HCT116 (cell line): ENCODE data around the gene GIMAP5. TPM values are rescaled to one million over a fixed set of nuclear protein-coding genes. Genes with fewer than 3 reads are reported as not detected.

Experiments
- ATAC-seq: fragments of 200-7000 bp; cut with Tn5 transposase; 2 replicates; pipeline ENCODE4 v1.9.1; 2020; ENCODE audit warnings: mild to moderate bottlenecking, moderate library complexity
- BruUV-seq: library from RNA; stranded (reverse); fragments of 400-500 nt; replicated peaks from 2 replicates; lab custom pipeline; 2021; lab: Mats Ljungman, UMichigan
- CTCF ChIA-PET: fragments of 300-600 bp; sonication (Branson Sonifier 250); formaldehyde crosslinking; loops from one replicate; lab custom pipeline; 2021; ENCODE audit warnings: antibody characterized with exemption; lab: Charles Lee
- POLR2A ChIA-PET: fragments of 300-600, 350-600 bp; sonication (Branson Sonifier 250); formaldehyde crosslinking; loops from one replicate; lab custom pipeline; 2021; ENCODE audit warnings: antibody characterized with exemption; lab: Charles Lee
- RAD21 ChIA-PET, 2 experiments: fragments of 300-600 bp; sonication (Branson Sonifier 250); formaldehyde crosslinking; loops; one replicate each; lab custom pipeline; 2023; ENCODE audit warnings: low total read pairs in 2 of 2; ENCODE audit not compliant: uncharacterized antibody in 2 of 2, unreplicated experiment in 2 of 2, low non-redundant PET in 1 of 2; lab: Charles Lee
- DNase-seq: peaks from one replicate; pipeline ENCODE4 v3.0.0-alpha.2; 2010; ENCODE audit warnings: low read depth, low spot score
- H2AFZ ChIP-seq: fragments of 200-600 bp; shearing (Covaris generic), sonication (generic); 2 replicates; pipeline ENCODE4 v1.6.1; 2017; ENCODE audit warnings: low read depth, mixed run types, mixed read lengths, antibody characterized with exemption, low read length; ENCODE audit not compliant: poor library complexity, severe bottlenecking
- H3K27ac ChIP-seq: 2 replicates; pipeline ENCODE4 v1.5.1; 2012; ENCODE audit warnings: low read depth, low read length
- H3K27me3 ChIP-seq: fragments of 200-600 bp; sonication (generic); 2 replicates; pipeline ENCODE4 v1.6.1; 2016; ENCODE audit warnings: mixed run types, low read length, mixed read lengths; ENCODE audit not compliant: insufficient read depth
- H3K36me3 ChIP-seq, 2 experiments: fragments of 200-500 bp in 1 of 2; fragments of 200-600 bp in 1 of 2; sonication (Bioruptor generic) in 1 of 2; sonication (generic) in 1 of 2; 2 replicates each; pipeline versions ENCODE4 v1.5.1 to v1.6.1; 2014 to 2016; ENCODE audit warnings: low read length in 2 of 2, inconsistent platforms in 1 of 2, mixed read lengths in 1 of 2, mixed run types in 1 of 2; ENCODE audit not compliant: insufficient read depth in 2 of 2, control insufficient read depth in 1 of 2
- H3K4me1 ChIP-seq, 2 experiments: fragments of 200-600 bp in 1 of 2; sonication (generic) in 1 of 2; 2 replicates each; pipeline versions ENCODE4 v1.5.1 to v1.6.1; 2012 to 2017; ENCODE audit warnings: low read length in 2 of 2, inconsistent platforms in 1 of 2, mild to moderate bottlenecking in 1 of 2, mixed read lengths in 1 of 2, mixed run types in 1 of 2, moderate library complexity in 1 of 2; ENCODE audit not compliant: insufficient read depth in 2 of 2, control insufficient read depth in 1 of 2
- H3K4me2 ChIP-seq: fragments of 200-600 bp; sonication (generic); 2 replicates; pipeline ENCODE4 v1.6.1; 2017; ENCODE audit warnings: mixed run types, low read length, mixed read lengths
- H3K4me3 ChIP-seq, 2 experiments: fragments of 200-600 bp in 1 of 2; sonication (generic) in 1 of 2; replicated peaks in 1 of 2; 2 replicates each; pipeline ENCODE4 v1.5.1; 2011 to 2016; ENCODE audit warnings: low read length in 2 of 2, control low read depth in 1 of 2, low read depth in 1 of 2, mild to moderate bottlenecking in 1 of 2, mixed read lengths in 1 of 2, mixed run types in 1 of 2
- H3K79me2 ChIP-seq: fragments of 200-600 bp; sonication (generic); 2 replicates; pipeline ENCODE4 v1.6.1; 2017; ENCODE audit warnings: mild to moderate bottlenecking, mixed run types, low read length, moderate library complexity, mixed read lengths; ENCODE audit not compliant: insufficient read depth
- H3K9ac ChIP-seq: fragments of 200-600 bp; sonication (generic); 2 replicates; pipeline ENCODE4 v1.6.1; 2016; ENCODE audit warnings: low read length, mixed read lengths
- H3K9me2 ChIP-seq: fragments of 200-600 bp; sonication (generic), shearing (Covaris generic); 2 replicates; pipeline ENCODE4 v1.6.1; 2017; ENCODE audit warnings: mixed run types, mild to moderate bottlenecking, moderate library complexity; ENCODE audit not compliant: insufficient read depth
- H3K9me3 ChIP-seq, 2 experiments: fragments of 200-500 bp in 1 of 2; fragments of 200-600 bp in 1 of 2; sonication (Bioruptor generic) in 1 of 2; sonication (generic) in 1 of 2; 2 replicates each; pipeline ENCODE4 v1.6.1; 2014 to 2017; ENCODE audit warnings: low read length in 2 of 2, mixed read lengths in 2 of 2, inconsistent platforms in 1 of 2, low read depth in 1 of 2, mild to moderate bottlenecking in 1 of 2, mixed run types in 1 of 2, moderate library complexity in 1 of 2; ENCODE audit not compliant: control insufficient read depth in 1 of 2, insufficient read depth in 1 of 2
- H4K20me1 ChIP-seq: fragments of 200-600 bp; sonication (generic), shearing (Covaris generic); 2 replicates; pipeline ENCODE4 v1.6.1; 2017; ENCODE audit warnings: mixed run types, mild to moderate bottlenecking, moderate library complexity; ENCODE audit not compliant: insufficient read depth
- ATF3 ChIP-seq: IDR thresholded peaks from 2 replicates; pipeline ENCODE4 v1.6.1; 2012
- CBX3 ChIP-seq: IDR thresholded peaks from 2 replicates; pipeline ENCODE4 v1.6.1; 2012; ENCODE audit warnings: low read depth
- CEBPB ChIP-seq: IDR thresholded peaks from 2 replicates; pipeline ENCODE4 v1.6.1; 2012; ENCODE audit warnings: low read depth
- CTCF ChIP-seq, 3 experiments: fragments of 200-600 bp in 1 of 3; sonication (generic) in 1 of 3; IDR thresholded peaks in 2 of 3; conservative IDR thresholded peaks in 1 of 3; 2 replicates each; pipeline ENCODE4 v1.5.1; 2012 to 2017; ENCODE audit warnings: low read depth in 2 of 3, low read length in 2 of 3, antibody characterized with exemption in 1 of 3, borderline replicate concordance in 1 of 3, control low read depth in 1 of 3, mild to moderate bottlenecking in 1 of 3, mixed read lengths in 1 of 3, mixed run types in 1 of 3, moderate library complexity in 1 of 3; ENCODE audit not compliant: insufficient read depth in 1 of 3
- EZH2 ChIP-seq: fragments of 200-600 bp; sonication (generic); IDR thresholded peaks from 2 replicates; pipeline ENCODE4 v1.6.1; 2017; ENCODE audit warnings: antibody characterized with exemption, mixed run types
- EZH2phosphoT487 ChIP-seq: fragments of 200-600 bp; IDR thresholded peaks from 2 replicates; pipeline ENCODE4 v1.6.1; 2018; ENCODE audit warnings: antibody characterized with exemption, borderline replicate concordance
- JUND ChIP-seq: IDR thresholded peaks from 2 replicates; pipeline ENCODE4 v1.6.1; 2012
- POLR2AphosphoS5 ChIP-seq: IDR thresholded peaks from 2 replicates; pipeline ENCODE4 v1.6.1; 2011; ENCODE audit warnings: mild to moderate bottlenecking, low read depth, low read length, moderate library complexity
- RAD21 ChIP-seq: IDR thresholded peaks from 2 replicates; pipeline ENCODE4 v1.6.1; 2012; ENCODE audit warnings: low read depth, mild to moderate bottlenecking
- SP1 ChIP-seq: IDR thresholded peaks from 2 replicates; pipeline ENCODE4 v1.6.1; 2012; ENCODE audit warnings: low read depth
- TCF7L2 ChIP-seq: IDR thresholded peaks from 2 replicates; pipeline ENCODE4 v1.7.0; 2011; ENCODE audit warnings: borderline replicate concordance, inconsistent platforms; ENCODE audit not compliant: insufficient read depth, insufficient read length; ENCODE audit errors: extremely low read depth
- YY1 ChIP-seq: IDR thresholded peaks from 2 replicates; pipeline ENCODE4 v1.6.1; 2011; ENCODE audit warnings: low read length, low read depth, moderate library complexity, mild to moderate bottlenecking; ENCODE audit not compliant: insufficient replicate concordance; ENCODE audit errors: extremely low read depth
- ZNF274 ChIP-seq: fragments of 200-500 bp; sonication (Bioruptor generic); IDR thresholded peaks from 2 replicates; pipeline ENCODE4 v1.6.1; 2014; ENCODE audit warnings: mild to moderate bottlenecking, low read depth, low read length, inconsistent platforms
- intact Hi-C: fragments of 100-400 bp; cut with micrococcal nuclease; formaldehyde crosslinking; loops from 2 replicates; pipeline ENCODE4 v1.10.0; 2022
- total RNA-seq: library from RNA; stranded (reverse); gene quantifications from one replicate; pipeline ENCODE4 v1.2.1, GENCODE V29; 2021; ENCODE audit not compliant: unreplicated experiment
- TF ChIP-seq, protein P1 (sequence below): IDR thresholded peaks from 2 replicates; pipeline ENCODE4 v1.6.1; 2011; ENCODE audit warnings: mild to moderate bottlenecking, low read length, moderate library complexity; ENCODE audit not compliant: insufficient replicate concordance; ENCODE audit errors: extremely low read depth
- TF ChIP-seq, protein P2 (sequence below): IDR thresholded peaks from 2 replicates; pipeline ENCODE4 v1.6.1; 2012; ENCODE audit warnings: low read depth

GIMAP5 gene
- total RNA-seq, 1 experiment from 2014 or later, result 0.57 TPM

GRCh38 chr7:150755473-150756099 is 18.4 kb downstream of the GIMAP5 start:
- no peak overlapping the region for H3K4me2 ChIP-seq
- no peak overlapping the region for H3K27ac ChIP-seq
- ChIA-PET CTCF (no interaction called here), POLR2A (no interaction called here), RAD21 (no interaction called here)
- no peaks in the 10 kb centered on the region for H3K9me2 ChIP-seq
- peaks cover 9% of the 10 kb centered on the region for H3K27me3 ChIP-seq
- H3K4me3 ChIP-seq, result no peak overlapping the region
- no TSS peak for BruUV-seq
- no peaks in the 10 kb centered on the region for H3K4me1 ChIP-seq
- no peaks in the 10 kb centered on the region; the same call in 1 of the 2 replicates for H4K20me1 ChIP-seq
- no peak for TF ChIP-seq TCF7L2
- TF ChIP-seq YY1, result no peak
- TF ChIP-seq ZNF274, result no peak
- TF ChIP-seq ATF3, result no peak
- TF ChIP-seq CTCF (IDR thresholded peaks at IDR 0.05 in 2 of 3, conservative IDR thresholded peaks at IDR 0.05 in 1 of 3; ENCODE audit: borderline replicate concordance in 1 of 3, insufficient read depth in 1 of 3, low read depth in 2 of 3, low read length in 2 of 3), result no peak
- TF ChIP-seq POLR2AphosphoS5, result no peak
- no peak for TF ChIP-seq CBX3
- TF ChIP-seq EZH2phosphoT487, result no peak
- TF ChIP-seq, protein P1, sequence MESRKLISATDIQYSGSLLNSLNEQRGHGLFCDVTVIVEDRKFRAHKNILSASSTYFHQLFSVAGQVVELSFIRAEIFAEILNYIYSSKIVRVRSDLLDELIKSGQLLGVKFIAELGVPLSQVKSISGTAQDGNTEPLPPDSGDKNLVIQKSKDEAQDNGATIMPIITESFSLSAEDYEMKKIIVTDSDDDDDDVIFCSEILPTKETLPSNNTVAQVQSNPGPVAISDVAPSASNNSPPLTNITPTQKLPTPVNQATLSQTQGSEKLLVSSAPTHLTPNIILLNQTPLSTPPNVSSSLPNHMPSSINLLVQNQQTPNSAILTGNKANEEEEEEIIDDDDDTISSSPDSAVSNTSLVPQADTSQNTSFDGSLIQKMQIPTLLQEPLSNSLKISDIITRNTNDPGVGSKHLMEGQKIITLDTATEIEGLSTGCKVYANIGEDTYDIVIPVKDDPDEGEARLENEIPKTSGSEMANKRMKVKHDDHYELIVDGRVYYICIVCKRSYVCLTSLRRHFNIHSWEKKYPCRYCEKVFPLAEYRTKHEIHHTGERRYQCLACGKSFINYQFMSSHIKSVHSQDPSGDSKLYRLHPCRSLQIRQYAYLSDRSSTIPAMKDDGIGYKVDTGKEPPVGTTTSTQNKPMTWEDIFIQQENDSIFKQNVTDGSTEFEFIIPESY, result no peak
- no peak for TF ChIP-seq RAD21
- no peak for TF ChIP-seq CEBPB
- TF ChIP-seq, protein P2, sequence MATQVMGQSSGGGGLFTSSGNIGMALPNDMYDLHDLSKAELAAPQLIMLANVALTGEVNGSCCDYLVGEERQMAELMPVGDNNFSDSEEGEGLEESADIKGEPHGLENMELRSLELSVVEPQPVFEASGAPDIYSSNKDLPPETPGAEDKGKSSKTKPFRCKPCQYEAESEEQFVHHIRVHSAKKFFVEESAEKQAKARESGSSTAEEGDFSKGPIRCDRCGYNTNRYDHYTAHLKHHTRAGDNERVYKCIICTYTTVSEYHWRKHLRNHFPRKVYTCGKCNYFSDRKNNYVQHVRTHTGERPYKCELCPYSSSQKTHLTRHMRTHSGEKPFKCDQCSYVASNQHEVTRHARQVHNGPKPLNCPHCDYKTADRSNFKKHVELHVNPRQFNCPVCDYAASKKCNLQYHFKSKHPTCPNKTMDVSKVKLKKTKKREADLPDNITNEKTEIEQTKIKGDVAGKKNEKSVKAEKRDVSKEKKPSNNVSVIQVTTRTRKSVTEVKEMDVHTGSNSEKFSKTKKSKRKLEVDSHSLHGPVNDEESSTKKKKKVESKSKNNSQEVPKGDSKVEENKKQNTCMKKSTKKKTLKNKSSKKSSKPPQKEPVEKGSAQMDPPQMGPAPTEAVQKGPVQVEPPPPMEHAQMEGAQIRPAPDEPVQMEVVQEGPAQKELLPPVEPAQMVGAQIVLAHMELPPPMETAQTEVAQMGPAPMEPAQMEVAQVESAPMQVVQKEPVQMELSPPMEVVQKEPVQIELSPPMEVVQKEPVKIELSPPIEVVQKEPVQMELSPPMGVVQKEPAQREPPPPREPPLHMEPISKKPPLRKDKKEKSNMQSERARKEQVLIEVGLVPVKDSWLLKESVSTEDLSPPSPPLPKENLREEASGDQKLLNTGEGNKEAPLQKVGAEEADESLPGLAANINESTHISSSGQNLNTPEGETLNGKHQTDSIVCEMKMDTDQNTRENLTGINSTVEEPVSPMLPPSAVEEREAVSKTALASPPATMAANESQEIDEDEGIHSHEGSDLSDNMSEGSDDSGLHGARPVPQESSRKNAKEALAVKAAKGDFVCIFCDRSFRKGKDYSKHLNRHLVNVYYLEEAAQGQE, result no peak
- TF ChIP-seq SP1, result no peak
- no peak for TF ChIP-seq EZH2
- TF ChIP-seq JUND, result no peak
- H3K79me2 ChIP-seq, result no peaks in the 10 kb centered on the region
- no peak for ATAC-seq
- H3K9me3 ChIP-seq, result no peaks in the 10 kb centered on the region
- intact Hi-C loops, result loop anchor here (2.0 to 5.0 kb wide), 2 partner anchors 307 to 468 kb away; no protein-coding TSS in a partner anchor
- H2AFZ ChIP-seq, result no peak overlapping the region
- no peaks in the 10 kb centered on the region for H3K36me3 ChIP-seq
- H3K9ac ChIP-seq, result no peak overlapping the region
- no peak for DNase-seq
